Cardiac fibroblast (primary cell): ENCODE results near the gene CCDC69.
"Not testable (repeated sequence)": the region's sequence is repeated elsewhere in the genome, so short reads cannot be mapped to it uniquely, and the experiment has no call there.

Experiments used
- DNase-seq, 2 donors: peaks; one replicate each; pipeline versions ENCODE4 v3.0.0 to v3.0.0-alpha.2; 2010; ENCODE audit warnings: low read depth in 2 of 2
- H3K4me3 ChIP-seq, 2 donors: replicated peaks in 1 of 2; 1 replicate in 1 of 2; 2 replicates in 1 of 2; pipeline ENCODE4 v1.5.1; 2011; ENCODE audit warnings: low read depth in 2 of 2, low read length in 2 of 2, mild to moderate bottlenecking in 2 of 2, moderate library complexity in 1 of 2
- CTCF ChIP-seq: IDR thresholded peaks from one replicate; pipeline ENCODE4 v1.5.1; 2011; ENCODE audit warnings: low read depth, mild to moderate bottlenecking, low read length, inconsistent platforms

CCDC69 gene

GRCh38 chr5:151205411-151205810 is 18.5 kb downstream of the CCDC69 start:
- no peak for TF ChIP-seq CTCF
- no peak for DNase-seq
- no peak overlapping the region for H3K4me3 ChIP-seq

- no peak overlapping the region for H3K4me3 ChIP-seq
- no peak for TF ChIP-seq CTCF
- no peak for DNase-seq
Measured at GRCh38 chr5:151204051-151204450, 19.8 kb downstream of the CCDC69 start.

- peak; percentile 34 to 94 for DNase-seq
- no peak for TF ChIP-seq CTCF
- H3K4me3 ChIP-seq: no peak overlapping the region
Measured at GRCh38 chr5:151202381-151203139, 21.3 kb downstream of the CCDC69 start.

GRCh38 chr5:151200913-151201595 is 22.8 kb downstream of the CCDC69 start:
- TF ChIP-seq CTCF: no peak
- H3K4me3 ChIP-seq: no peak overlapping the region
- DNase-seq: no peak

DNA sequence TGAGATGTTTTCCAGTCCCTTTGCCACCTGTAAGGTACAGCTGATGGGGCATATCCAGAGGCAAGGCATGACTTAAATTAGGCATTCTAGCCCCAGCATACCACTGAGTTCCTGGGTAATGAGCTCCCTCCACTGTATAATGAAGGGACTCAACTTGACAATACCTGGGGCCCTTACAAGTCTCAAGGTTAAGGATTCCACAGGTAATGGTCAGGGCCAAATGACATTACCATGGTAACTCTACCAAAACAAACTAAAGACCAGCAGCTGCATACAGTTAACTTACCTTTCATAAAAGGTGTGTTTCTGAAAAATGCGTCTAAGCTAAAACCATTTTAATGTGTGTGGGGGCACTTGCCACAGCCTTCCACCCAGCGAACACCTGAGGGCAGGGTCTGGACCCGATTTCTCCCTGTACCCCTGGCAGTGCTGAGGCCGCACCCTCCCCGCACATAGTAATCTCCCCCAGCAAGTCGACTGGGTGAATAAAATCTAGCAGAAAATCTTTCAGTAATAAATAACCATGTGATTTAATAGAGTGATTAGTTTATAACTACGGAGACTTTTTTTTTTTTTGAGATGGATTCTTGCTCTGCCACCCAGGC is 24.2 kb downstream of the CCDC69 start:
- no peak for DNase-seq
- no peak for TF ChIP-seq CTCF
- H3K4me3 ChIP-seq: no peak overlapping the region

DNA sequence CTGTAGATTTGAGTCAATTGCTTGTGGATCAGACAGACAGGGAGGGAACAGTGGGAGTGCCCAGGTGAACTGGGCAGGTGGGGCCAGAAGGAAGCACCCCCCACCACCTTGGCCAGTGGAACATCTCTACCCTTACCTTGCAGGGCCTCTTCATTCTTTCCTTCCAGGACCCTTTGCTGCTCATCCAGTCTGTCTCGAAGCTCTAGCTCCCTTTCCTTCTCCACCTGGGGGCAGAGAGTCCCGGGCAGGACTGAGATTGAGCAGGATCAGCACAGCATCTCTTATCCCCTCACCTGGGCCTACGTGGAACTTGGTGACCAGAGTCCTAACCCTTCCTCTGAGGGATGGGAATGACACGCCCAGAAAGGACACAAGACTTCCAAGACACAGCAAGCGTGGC is 25.0 kb downstream of the CCDC69 start:
- no peak overlapping the region for H3K4me3 ChIP-seq
- no peak for TF ChIP-seq CTCF
- DNase-seq: no peak

GRCh38 chr5:151197291-151197600 is 26.6 kb downstream of the CCDC69 start:
- DNase-seq, H3K4me3 ChIP-seq: not testable (repeated sequence)
